A549 (cell line): ENCODE measurements around the gene TEKTIP1. TPM values are rescaled to one million over a fixed set of nuclear protein-coding genes. Genes with fewer than 3 reads are reported as not detected.

Experiments
- ATAC-seq, 2 experiments: fragments of 200-7000 bp in 1 of 2; fragments of >200 bp in 1 of 2; cut with Nextera tagmentation in 1 of 2; cut with Tn5 transposase in 1 of 2; 3 replicates each; pipeline versions ENCODE4 v1.8.0 to v1.9.1; 2018 to 2020; ENCODE audit warnings: mild to moderate bottlenecking in 1 of 2, moderate library complexity in 1 of 2
- CTCF ChIA-PET: fragments of 300-600 bp; sonication (Branson Sonifier 250); formaldehyde crosslinking; extraction: SDS; loops from one replicate; lab custom pipeline; 2021; ENCODE audit warnings: antibody characterized with exemption, inconsistent platforms; lab: Yijun Ruan, JAX
- POLR2A ChIA-PET: fragments of 350-600 bp; formaldehyde crosslinking; extraction: SDS; loops from one replicate; lab custom pipeline; 2021; ENCODE audit warnings: antibody characterized with exemption, inconsistent platforms; lab: Yijun Ruan, JAX
- DNase-seq, 2 experiments: peaks; one replicate each; pipeline versions ENCODE4 v3.0.0 to v3.0.0-alpha.2; 2011 to 2016; ENCODE audit warnings: low read depth in 1 of 2, low spot score in 1 of 2
- FAIRE-seq: peaks from 2 replicates; lab custom pipeline; 2011; peaks lifted over from hg19 to GRCh38; lab: Jason Lieb, UNC
- H3K27ac ChIP-seq, 2 experiments: fragments of >200 bp; sonication (Bioruptor Twin); formaldehyde crosslinking; 3 replicates each; pipeline ENCODE4 v1.5.1; 2016 to 2017
- H3K4me1 ChIP-seq: fragments of >200 bp; sonication (Bioruptor Twin); formaldehyde crosslinking; 3 replicates; pipeline ENCODE4 v1.6.1; 2016
- H3K4me2 ChIP-seq: fragments of >200 bp; sonication (Bioruptor Twin); formaldehyde crosslinking; 3 replicates; pipeline ENCODE4 v1.6.1; 2016
- H3K4me3 ChIP-seq: fragments of >200 bp; sonication (Bioruptor Twin); formaldehyde crosslinking; 3 replicates; pipeline ENCODE4 v1.5.1; 2016
- H3K9me3 ChIP-seq: fragments of >200 bp; sonication (Bioruptor Twin); formaldehyde crosslinking; 3 replicates; pipeline ENCODE4 v1.6.1; 2016
- CEBPB ChIP-seq, 2 experiments: fragments of >200 bp in 1 of 2; sonication (Bioruptor Twin) in 1 of 2; formaldehyde crosslinking in 1 of 2; IDR thresholded peaks; 2 replicates each; pipeline ENCODE4 v1.6.1; 2012 to 2016
- EHF ChIP-seq: fragments of 250-450 bp; sonication (Bioruptor Pico); IDR thresholded peaks from 2 replicates; pipeline ENCODE4 v1.5.0; 2020; ENCODE audit warnings: mild to moderate bottlenecking
- ESRRA ChIP-seq: fragments of 150-350 bp; IDR thresholded peaks from 2 replicates; pipeline ENCODE4 v1.6.1; 2014; ENCODE audit warnings: mild to moderate bottlenecking, low read length, borderline replicate concordance
- HMGXB4 ChIP-seq: fragments of 250-450 bp; sonication (Bioruptor Pico); IDR thresholded peaks from 2 replicates; pipeline ENCODE4 v1.5.0; 2021; ENCODE audit warnings: mild to moderate bottlenecking, moderate library complexity, borderline replicate concordance
- HOXB13 ChIP-seq: fragments of 250-450 bp; sonication (Bioruptor Pico); IDR thresholded peaks from 2 replicates; pipeline ENCODE4 v1.5.0; 2020; ENCODE audit warnings: low read depth, mild to moderate bottlenecking, moderate library complexity
- JUNB ChIP-seq: fragments of >200 bp; sonication (Bioruptor Twin); formaldehyde crosslinking; IDR thresholded peaks from 2 replicates; pipeline ENCODE4 v1.6.1; 2016
- KDM1A ChIP-seq: fragments of 200-600 bp; sonication (generic); IDR thresholded peaks from 2 replicates; pipeline ENCODE4 v1.6.1; 2016; ENCODE audit warnings: low read depth, mild to moderate bottlenecking
- MAX ChIP-seq: IDR thresholded peaks from 2 replicates; pipeline ENCODE4 v1.6.1; 2012
- NFE2L2 ChIP-seq: fragments of 150-350 bp; conservative IDR thresholded peaks from 2 replicates; pipeline ENCODE4 v1.6.1; 2014; ENCODE audit warnings: low read length
- NR3C1 ChIP-seq: fragments of >200 bp; sonication (Bioruptor Twin); formaldehyde crosslinking; IDR thresholded peaks from 3 replicates; pipeline ENCODE4 v1.6.1; 2017
- RAD21 ChIP-seq, 2 experiments: fragments of >200 bp in 1 of 2; sonication (Bioruptor Twin) in 1 of 2; formaldehyde crosslinking in 1 of 2; IDR thresholded peaks in 1 of 2; conservative IDR thresholded peaks in 1 of 2; 2 replicates in 1 of 2; 3 replicates in 1 of 2; pipeline ENCODE4 v1.6.1; 2012 to 2018; ENCODE audit warnings: inconsistent platforms in 1 of 2
- RCOR1 ChIP-seq: fragments of 150-350 bp; IDR thresholded peaks from 2 replicates; pipeline ENCODE4 v1.6.1; 2014; ENCODE audit warnings: antibody characterized with exemption, low read length, low read depth
- SMC3 ChIP-seq: fragments of >200 bp; sonication (Bioruptor Twin); formaldehyde crosslinking; IDR thresholded peaks from 3 replicates; pipeline ENCODE4 v1.6.1; 2018; ENCODE audit warnings: inconsistent platforms
- TFCP2L1 ChIP-seq: fragments of 250-450 bp; sonication (Bioruptor Pico); IDR thresholded peaks from 2 replicates; pipeline ENCODE4 v1.5.0; 2021; ENCODE audit warnings: mild to moderate bottlenecking
- ZC3H11A ChIP-seq: fragments of 450-650 bp; IDR thresholded peaks from 2 replicates; pipeline ENCODE4 v1.6.1; 2014; ENCODE audit warnings: antibody characterized with exemption, mild to moderate bottlenecking
- ZFP36 ChIP-seq: fragments of 450-650 bp; IDR thresholded peaks from 2 replicates; pipeline ENCODE4 v1.6.1; 2014; ENCODE audit warnings: borderline replicate concordance; ENCODE audit not compliant: partially characterized antibody
- WGBS: methylation state at CpG from one replicate; pipeline ENCODE4 v1.1.6; 2017; ENCODE audit errors: missing lambda C conversion rate; 5-methylcytosine and 5-hydroxymethylcytosine counted together
- polyA plus RNA-seq, 4 experiments: library from polyadenylated mRNA; depleted of rRNA in 3 of 4; stranded (reverse); fragments of >200 nt; fragmentation: RNase III in 1 of 4; extraction: RNeasy Plus Mini Kit Qiagen cat#74134 plus additional on column Dnase treatment in 1 of 4; gene quantifications; 2 replicates in 3 of 4; 3 replicates in 1 of 4; pipeline ENCODE4 v1.2.3, GENCODE V29; 2011 to 2017
- TF ChIP-seq, protein P1 (sequence below): fragments of >200 bp; sonication (Bioruptor Twin); formaldehyde crosslinking; IDR thresholded peaks from 3 replicates; pipeline ENCODE4 v1.5.1; 2016
- TF ChIP-seq, protein P2 (sequence below): fragments of 250-450 bp; sonication (Bioruptor Pico); IDR thresholded peaks from 2 replicates; pipeline ENCODE4 v1.5.0; 2020; ENCODE audit warnings: low read depth, mild to moderate bottlenecking, moderate library complexity

The TEKTIP1 gene
- polyA plus RNA-seq, 2 of the 4 experiments (the other 2 are of a cell fraction) = not detected

- no peak for FAIRE-seq
- peak overlapping the region; percentile 62 to 92 for H3K27ac ChIP-seq
Observed at GRCh38 chr19:3573858-3574637, 35.1 kb downstream of the TEKTIP1 start.

DNA sequence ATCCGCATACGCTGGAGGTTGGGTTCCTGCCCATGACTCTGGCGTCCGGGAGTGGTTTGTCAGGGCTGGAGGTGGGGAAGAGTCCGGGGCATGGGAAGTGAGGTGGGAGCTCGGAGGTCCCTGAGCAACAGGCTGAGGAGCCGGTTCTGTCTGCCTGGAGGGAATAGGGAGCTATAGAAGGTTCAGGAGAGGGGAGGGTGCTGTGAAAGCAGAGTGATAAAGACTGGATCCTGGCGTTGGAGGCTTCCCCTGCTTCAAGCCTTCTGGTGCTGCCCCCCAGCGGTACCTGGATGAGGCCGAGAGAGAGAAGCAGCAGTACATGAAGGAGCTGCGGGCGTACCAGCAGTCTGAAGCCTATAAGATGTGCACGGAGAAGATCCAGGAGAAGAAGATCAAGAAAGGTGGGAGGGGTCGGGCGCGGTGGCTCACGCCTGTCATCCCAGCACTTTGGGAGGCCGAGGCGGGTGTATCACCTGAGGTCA is 36.3 kb downstream of the TEKTIP1 start:
- Histone ChIP-seq H3K4me3 (no peak overlapping the region), H3K27ac (no peak overlapping the region), H3K4me1 (peaks cover 17% of the 10 kb centered on the region), H3K9me3 (no peaks in the 10 kb centered on the region), H3K4me2 (no peak overlapping the region)
- peak in 1 of 2 experiments; percentile 83 for DNase-seq
- no peak for FAIRE-seq
- ChIA-PET POLR2A (no interaction called here), CTCF (interaction anchor here (1.0 to 9.7 kb wide), 18 partner anchors 10 to 167 kb away, joined by 3 to 100 read pairs (median 5); partner anchors contain the start of genes GIPC3, MFSD12 and TEKTIP1)
- TF ChIP-seq ESRRA (no peak), MAX (0 out of 2 replicates have a peak, but pooled peaks have one; percentile 23), ZFP36 (peak; percentile 94), HMGXB4 (CRISPR knock-in tag) (no peak), TFCP2L1 (CRISPR knock-in tag) (0 out of 2 replicates have a peak, but pooled peaks have one; percentile 13), SMC3 (peak; percentile 55; the same call in 2 of the 3 replicates), RAD21 (conservative IDR thresholded peaks at IDR 0.05 in 1 of 2, IDR thresholded peaks at IDR 0.05 in 1 of 2) (peak; percentile 62 to 73), KDM1A (peak; percentile 95), RCOR1 (no peak)
- TF ChIP-seq, protein P1, sequence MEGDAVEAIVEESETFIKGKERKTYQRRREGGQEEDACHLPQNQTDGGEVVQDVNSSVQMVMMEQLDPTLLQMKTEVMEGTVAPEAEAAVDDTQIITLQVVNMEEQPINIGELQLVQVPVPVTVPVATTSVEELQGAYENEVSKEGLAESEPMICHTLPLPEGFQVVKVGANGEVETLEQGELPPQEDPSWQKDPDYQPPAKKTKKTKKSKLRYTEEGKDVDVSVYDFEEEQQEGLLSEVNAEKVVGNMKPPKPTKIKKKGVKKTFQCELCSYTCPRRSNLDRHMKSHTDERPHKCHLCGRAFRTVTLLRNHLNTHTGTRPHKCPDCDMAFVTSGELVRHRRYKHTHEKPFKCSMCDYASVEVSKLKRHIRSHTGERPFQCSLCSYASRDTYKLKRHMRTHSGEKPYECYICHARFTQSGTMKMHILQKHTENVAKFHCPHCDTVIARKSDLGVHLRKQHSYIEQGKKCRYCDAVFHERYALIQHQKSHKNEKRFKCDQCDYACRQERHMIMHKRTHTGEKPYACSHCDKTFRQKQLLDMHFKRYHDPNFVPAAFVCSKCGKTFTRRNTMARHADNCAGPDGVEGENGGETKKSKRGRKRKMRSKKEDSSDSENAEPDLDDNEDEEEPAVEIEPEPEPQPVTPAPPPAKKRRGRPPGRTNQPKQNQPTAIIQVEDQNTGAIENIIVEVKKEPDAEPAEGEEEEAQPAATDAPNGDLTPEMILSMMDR = peak; percentile 51
- 65% methylated on average over 19 of the region's 19 CpGs for WGBS
- no peak for ATAC-seq

More at GRCh38 chr19:3573858-3574637, 35.1 kb downstream of the TEKTIP1 start:
- Histone ChIP-seq H3K4me2 (peak overlapping the region; percentile 83), H3K4me1 (peaks cover 21% of the 10 kb centered on the region), H3K9me3 (no peaks in the 10 kb centered on the region), H3K4me3 (peak overlapping the region; percentile 89)
- 86% methylated on average over 25 of the region's 55 CpGs for WGBS
- ChIA-PET CTCF (interaction anchor here (0.5 to 9.7 kb wide), 6 partner anchors 11 to 72 kb away, joined by 3 to 100 read pairs (median 27); partner anchors contain the start of genes GIPC3 and MFSD12), POLR2A (interaction anchor here (0.6 to 1.5 kb wide), 3 partner anchors 9 to 29 kb away, joined by 4 to 14 read pairs (median 6); partner anchors contain the start of gene MFSD12)
- ATAC-seq (peak; percentile 28 to 65; a peak in 5 of 6 replicates), DNase-seq (peak; percentile 45 to 98)
- TF ChIP-seq ESRRA = no peak
- TF ChIP-seq, protein P2, sequence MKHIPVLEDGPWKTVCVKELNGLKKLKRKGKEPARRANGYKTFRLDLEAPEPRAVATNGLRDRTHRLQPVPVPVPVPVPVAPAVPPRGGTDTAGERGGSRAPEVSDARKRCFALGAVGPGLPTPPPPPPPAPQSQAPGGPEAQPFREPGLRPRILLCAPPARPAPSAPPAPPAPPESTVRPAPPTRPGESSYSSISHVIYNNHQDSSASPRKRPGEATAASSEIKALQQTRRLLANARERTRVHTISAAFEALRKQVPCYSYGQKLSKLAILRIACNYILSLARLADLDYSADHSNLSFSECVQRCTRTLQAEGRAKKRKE (CRISPR knock-in tag) = no peak
- TF ChIP-seq HOXB13 (CRISPR knock-in tag) = no peak
- no peak for TF ChIP-seq ZC3H11A
- TF ChIP-seq RCOR1 = no peak
- no peak for TF ChIP-seq NFE2L2
- no peak for TF ChIP-seq JUNB
- no peak for TF ChIP-seq TFCP2L1 (CRISPR knock-in tag)
- no peak for TF ChIP-seq CEBPB (IDR thresholded peaks at IDR 0.05)
- TF ChIP-seq EHF (CRISPR knock-in tag) = no peak
- no peak for TF ChIP-seq NR3C1
